HG02840 (cell line): Measurements from ENCODE around the gene AVEN.

Source experiments
- ATAC-seq: cut with Tn5 transposase; IDR thresholded peaks from one replicate; pipeline ENCODE4 v1.9.1; 2021; ENCODE audit warnings: mild to moderate bottlenecking, moderate library complexity, moderate number of reproducible peaks; ENCODE audit not compliant: unreplicated experiment, low FRiP score

Gene AVEN

DNA sequence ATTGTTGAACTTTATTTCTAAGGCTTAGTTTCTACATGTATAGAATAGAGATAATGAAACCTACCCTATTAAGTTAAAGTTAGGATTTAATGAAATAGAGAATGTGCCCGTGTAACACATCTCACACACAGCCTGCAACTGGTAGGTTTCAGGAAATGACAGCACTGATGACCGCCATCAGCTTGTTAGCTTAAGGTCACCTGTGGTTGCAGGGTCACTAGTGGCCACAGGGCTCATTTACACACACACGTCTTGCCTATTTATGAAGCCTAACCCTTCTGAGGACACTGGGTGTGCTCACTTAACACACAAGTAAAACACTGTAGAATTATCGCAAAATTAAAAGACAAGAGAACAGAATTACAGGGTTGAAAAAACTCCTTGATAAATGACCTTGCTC is 50.6 kb downstream of the AVEN start:
- ATAC-seq, result no peak

DNA sequence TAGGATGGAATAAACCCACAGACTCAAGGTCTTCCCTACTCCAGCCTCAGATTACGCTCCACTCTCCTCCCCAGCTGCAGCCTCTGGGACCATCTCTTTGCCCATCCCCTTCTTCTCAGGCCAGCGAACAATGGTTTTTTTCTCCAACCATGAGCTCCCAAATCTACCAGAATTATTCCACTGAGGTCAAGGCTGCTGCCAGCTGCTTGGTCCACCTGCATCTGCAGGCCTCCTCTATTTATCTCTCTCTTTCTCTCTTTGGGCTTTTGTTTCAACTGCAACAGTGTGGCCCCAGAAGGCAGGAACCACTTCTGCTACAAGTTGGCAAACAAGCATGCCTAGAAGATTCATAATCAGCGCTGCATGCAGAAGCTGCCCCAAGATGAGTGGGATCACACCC is 51.6 kb downstream of the AVEN start:
- ATAC-seq, result no peak

DNA sequence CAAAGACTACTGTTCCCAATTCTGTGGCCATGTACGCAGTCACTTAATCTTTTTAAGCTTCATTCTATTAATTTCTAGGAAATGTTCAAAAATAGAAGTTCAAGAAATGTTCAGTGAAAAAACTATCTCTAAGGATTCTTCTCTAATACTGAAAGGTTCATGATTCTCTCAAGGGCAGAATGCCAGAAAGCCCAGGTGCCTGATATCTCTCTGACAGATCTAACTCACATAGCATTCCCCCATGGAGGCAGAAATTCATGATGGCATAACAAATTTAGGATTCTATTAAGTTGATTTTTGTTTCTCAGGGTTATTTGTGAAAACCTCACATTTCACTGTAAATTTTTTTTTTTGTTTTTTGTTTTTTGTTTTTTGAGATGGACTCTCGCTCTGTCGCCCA is 53.3 kb downstream of the AVEN start:
- ATAC-seq, result no peak

DNA sequence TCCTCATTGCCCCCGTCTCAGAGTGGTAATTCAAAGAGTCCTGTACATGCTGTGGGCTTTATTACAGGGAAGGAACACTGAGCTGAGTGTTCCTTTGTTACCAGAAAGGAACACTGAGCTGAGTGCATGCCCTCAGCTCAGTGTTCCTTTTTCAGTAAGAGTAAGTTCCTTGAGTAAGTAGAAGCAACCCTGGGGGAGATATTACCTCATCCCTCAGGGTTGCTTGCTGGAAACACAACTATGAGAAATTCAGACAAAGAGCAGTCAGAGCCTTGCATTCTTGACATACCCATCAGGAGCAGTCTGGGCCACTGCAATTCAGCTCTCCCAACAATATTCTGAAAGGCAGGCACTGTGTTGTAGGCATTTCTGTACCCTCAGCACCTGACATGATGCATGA is 53.7 kb downstream of the AVEN start:
- no peak for ATAC-seq

DNA sequence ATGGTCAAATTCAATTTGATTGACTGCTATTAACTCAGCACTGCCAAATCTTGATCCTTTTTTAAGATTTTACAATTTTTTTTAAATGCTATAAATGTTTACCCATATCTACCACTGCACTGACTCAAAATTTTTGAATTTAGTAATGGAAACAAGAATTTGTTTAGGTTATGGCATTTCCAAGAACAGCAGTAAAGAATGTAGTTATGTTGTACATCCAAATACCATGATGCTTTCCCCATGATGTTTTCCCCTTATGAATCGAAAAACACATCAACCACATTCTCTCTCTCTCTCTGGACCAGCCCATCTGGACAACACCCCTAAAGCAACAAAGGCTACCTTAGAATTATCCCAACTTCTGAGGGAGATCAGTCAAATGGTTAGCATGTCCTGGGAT is 56.5 kb downstream of the AVEN start:
- no peak for ATAC-seq

GRCh38 chr15:33980159-33980558 is 58.8 kb downstream of the AVEN start:
- no peak for ATAC-seq

GRCh38 chr15:33975022-33975565 is 63.9 kb downstream of the AVEN start:
- ATAC-seq, result no peak

DNA sequence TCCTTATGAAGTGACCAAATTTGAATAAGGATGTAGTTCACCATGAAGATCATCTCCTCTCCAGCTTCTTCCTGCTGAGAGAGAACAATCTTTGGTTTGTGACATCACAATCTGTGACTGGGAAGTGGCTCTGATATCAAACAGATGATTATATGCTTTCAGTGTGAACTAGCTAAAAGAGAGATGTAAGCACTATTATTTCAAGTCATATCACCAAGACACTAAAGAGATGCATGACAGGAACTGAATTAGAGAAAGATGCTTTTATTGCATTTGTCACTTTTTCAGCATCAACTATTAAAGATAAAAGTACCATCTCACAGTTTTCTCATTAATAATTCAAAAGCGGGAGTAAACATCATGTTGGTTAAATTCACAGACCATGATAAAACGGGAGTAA is 67.2 kb downstream of the AVEN start:
- no peak for ATAC-seq

DNA sequence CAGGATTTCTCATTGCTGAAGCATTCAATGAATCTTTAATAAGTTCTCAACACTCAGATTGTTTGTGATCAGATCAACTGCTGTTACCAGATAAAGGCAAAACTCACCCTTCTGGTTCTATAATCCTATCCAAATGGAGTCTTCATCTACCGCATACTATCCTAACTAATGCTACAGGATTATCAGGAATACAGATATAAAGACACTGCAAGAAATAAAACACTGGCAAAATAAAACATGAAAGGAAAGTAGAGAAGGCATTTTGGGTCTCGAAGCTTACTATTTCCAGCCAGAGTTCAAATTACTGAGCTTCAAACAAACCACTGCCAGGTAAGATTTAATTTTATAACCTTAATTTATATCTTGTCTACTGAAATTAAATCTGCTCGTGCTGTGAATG is 70.2 kb downstream of the AVEN start:
- no peak for ATAC-seq

DNA sequence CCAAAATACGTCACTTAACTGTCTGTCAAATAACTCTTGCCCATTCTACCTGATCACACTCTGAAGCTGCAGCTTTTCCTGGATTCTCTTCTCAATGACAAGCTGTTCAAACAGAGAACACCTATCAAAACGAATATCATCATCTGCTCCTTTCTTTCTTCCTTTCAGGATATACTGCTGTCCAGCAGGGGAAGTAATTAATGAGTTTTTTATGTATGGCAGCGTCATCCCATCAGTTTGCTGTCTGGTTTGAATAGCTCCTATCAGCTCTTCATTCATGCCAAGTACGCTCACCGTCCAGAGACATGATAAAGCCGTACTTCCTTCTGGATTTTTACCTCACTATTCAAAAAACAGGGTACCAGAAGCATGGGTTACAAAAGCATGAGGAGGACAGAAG is 70.8 kb downstream of the AVEN start, which contains the start of gene CHRM5:
CHRM5 (plus strand) TSS at position 274 of the 400 bp plus-strand sequence. CDS start 94,221 bp downstream, outside the sequence.
- ATAC-seq, result no peak

DNA sequence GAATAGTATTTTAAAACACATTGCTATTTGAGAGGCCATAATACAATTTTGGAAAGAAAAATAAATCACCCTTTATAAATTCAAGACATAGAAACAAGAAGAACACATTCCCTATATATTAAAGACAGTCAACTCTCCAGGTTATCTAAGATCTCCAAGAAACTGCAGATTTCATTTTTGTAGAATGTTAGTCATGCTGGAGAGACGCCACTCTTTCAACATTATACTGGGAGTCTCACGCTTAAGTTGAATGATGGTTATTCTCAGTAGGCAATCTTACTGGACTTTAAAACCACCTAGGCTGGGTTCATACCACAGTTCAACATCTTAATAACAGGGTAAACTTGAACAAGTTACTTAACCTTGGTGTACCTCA is 74.4 kb downstream of the AVEN start:
- ATAC-seq, result no peak

DNA sequence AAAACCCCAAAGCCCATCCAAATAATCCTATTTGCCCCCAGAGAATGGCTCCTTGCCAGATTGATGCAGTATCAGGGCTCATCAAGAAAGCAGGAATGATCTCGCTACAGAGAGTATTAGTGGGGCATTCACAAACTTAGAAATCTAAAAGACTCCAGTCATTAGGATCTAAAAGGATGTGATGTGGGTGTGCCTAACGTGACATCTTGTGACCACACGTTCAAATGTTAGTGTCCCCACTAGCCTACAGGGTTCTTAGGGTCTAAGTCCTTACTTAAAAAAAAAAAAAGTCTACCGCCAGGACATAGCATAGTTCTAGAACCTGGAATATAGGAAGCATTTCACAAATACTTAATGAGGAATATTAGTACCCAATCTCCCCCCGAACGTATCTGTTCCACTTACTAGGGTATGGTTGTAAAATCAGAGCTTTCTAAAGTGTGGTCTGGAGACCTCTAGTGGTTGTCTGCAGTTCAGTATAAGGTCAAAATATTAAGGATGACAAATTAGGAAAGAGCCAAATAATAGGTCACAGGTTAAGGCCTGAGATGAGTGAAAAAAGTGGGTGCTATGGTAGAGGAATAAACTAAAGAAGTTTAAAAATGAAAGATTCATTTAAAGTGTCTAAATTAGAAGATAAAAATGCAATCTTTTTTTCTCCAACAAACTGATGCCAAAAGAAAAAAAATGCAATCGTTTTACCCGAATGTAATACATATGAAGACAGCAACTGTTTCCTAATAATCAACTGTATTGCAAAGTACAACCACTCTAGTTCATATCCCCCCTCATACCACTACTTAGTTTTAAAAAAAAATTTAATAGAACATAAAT is 75.0 kb downstream of the AVEN start:
- ATAC-seq, result no peak

DNA sequence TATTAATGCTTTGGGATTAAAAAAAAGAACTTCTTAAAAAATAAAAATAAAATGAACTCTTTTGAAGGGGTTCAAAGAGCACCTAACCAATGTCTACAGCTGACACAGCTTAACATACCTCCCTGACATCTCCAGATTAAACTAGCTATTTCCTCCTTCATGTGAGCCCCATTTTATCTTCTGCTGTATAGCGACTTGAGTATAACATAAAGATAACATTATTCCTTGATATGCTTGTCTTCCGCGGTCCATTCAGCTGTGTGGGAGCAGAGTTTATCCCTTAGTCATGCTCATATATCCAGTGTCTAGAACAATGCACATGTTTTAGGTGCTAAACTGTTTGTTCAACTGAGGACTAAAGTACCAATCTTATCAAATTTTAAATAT is 78.5 kb downstream of the AVEN start:
- ATAC-seq, result no peak

DNA sequence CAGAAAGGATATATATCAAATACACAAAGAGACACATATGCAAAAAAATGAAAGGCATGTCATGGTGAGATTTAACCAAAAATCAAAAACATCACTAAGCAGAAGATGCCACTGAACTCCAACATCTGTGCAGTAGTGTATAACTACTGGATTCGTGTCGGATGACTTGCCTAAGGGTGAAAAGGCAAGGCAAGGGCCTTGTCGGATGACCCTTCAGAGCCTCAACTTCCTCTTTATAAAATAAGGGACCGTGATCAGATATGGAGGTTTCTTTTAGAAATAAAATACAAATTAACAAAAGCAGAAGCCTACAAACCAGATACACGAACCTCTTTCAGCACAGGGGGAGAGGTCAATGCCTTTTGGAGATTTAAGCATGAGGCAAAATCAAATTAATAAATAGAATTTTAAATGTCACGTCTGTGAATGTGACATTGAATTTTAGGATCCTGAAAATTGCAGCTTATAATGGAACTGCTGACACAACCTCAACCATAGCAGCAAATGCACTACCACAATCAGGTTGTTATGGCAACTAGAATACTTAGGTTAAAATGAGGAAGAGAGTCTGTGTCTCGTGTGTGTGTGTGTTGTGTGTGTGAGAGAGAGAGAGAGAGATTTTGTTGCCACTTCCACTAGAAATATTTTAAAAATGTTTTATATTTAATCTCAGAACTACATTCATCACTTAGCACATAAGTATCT is 79.0 kb downstream of the AVEN start:
- ATAC-seq, result no peak

- ATAC-seq, result no peak
Measured at GRCh38 chr15:33956397-33956796, 82.6 kb downstream of the AVEN start.

DNA sequence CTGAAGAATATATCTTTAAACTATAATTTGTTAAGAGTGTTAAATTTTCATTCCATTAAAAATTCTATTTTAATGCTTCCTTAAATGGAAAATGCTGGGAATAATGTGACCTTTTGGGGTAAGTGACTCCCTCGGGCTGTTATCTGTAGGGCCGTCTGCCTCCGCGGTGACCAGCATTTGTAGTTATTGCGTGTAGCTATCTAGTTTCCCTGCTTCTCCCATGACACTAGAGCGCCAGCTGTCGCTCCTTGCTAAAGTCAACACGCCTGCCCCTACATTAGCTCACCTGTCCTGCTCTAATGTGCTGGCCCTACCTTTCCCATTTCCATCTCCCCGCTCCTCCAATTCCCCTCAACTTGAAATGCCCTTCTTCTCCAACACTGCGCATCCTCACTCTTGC is 83.1 kb downstream of the AVEN start:
- no peak for ATAC-seq

DNA sequence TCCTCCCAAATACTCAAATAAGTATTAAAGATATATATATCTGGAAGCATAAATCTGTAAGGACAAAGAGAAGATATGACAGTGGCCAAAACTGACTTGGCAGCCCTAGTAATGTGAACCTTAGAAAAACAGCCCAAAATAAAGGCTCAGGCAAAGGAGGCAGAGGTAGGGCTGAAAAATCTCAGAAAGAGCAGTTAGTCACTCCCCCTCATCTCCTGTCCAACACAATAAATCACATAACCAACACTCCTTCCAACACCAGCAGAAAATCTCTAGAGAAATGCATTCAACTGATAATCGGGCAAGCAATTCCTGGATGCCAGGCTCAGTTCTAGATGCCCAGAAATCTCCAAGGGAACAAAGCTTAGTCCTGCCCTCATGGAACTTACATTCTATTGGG is 92.9 kb downstream of the AVEN start:
- no peak for ATAC-seq

- peak; percentile 95 for ATAC-seq
Measured at GRCh38 chr15:33941279-33942063, 97.5 kb downstream of the AVEN start.

DNA sequence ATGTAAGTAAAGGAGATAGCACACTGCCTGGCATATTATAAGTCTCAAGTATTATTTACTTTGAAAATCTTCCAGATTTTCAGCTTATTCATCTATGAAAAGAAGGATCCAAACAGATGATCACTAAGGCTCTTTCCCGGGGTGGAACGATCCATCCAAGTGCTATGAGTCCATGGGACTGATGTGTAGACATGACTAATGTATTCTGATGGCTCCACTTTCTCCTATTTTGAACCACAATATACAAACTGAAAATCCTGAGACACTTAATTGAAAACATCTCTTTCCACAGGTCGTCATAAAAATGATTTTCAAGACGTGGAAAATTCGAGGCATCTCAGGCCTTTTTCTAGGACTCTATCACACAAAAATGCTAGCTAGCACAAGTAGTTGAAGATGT is 104.1 kb downstream of the AVEN start:
- ATAC-seq, result no peak

- no peak for ATAC-seq
Measured at GRCh38 chr15:33934396-33934795, 104.6 kb downstream of the AVEN start.

DNA sequence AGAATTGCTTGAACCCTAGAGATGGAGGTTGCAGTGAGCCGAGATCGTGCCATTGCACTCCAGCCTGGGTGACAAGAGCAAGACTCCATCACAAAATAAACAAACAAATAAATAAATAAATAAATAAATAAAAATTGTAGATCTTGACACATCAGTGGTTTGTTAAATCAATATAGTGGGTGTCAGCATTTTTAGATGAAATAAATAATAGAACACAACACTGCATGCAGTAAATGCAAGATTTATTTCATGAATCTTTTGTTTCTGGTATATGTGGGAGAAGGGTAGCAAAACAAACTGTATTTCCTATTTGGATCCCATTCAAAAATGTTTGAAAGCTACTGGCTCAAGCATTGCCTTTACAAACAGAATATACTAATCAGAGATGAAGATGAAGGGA is 106.3 kb downstream of the AVEN start:
- ATAC-seq, result no peak
